GM12874 (cell line): Measurements from ENCODE around the gene TLR4.

Experiments used
- TF ChIP-seq, protein P1 (sequence below): IDR thresholded peaks from 2 replicates; pipeline ENCODE4 v1.5.1; 2011; ENCODE audit warnings: low read depth, mild to moderate bottlenecking, control low read depth, low read length, moderate library complexity; ENCODE audit not compliant: insufficient read depth

Gene TLR4

GRCh38 chr9:117733465-117733864 lies 29.3 kb downstream of the TLR4 start:
- TF ChIP-seq, protein P1, sequence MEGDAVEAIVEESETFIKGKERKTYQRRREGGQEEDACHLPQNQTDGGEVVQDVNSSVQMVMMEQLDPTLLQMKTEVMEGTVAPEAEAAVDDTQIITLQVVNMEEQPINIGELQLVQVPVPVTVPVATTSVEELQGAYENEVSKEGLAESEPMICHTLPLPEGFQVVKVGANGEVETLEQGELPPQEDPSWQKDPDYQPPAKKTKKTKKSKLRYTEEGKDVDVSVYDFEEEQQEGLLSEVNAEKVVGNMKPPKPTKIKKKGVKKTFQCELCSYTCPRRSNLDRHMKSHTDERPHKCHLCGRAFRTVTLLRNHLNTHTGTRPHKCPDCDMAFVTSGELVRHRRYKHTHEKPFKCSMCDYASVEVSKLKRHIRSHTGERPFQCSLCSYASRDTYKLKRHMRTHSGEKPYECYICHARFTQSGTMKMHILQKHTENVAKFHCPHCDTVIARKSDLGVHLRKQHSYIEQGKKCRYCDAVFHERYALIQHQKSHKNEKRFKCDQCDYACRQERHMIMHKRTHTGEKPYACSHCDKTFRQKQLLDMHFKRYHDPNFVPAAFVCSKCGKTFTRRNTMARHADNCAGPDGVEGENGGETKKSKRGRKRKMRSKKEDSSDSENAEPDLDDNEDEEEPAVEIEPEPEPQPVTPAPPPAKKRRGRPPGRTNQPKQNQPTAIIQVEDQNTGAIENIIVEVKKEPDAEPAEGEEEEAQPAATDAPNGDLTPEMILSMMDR = no peak

GRCh38 chr9:117734082-117734481 lies 29.9 kb downstream of the TLR4 start:
- TF ChIP-seq, protein P1 = no peak

GRCh38 chr9:117734523-117735314 lies 30.5 kb downstream of the TLR4 start:
- TF ChIP-seq, protein P1 = no peak

- TF ChIP-seq, protein P1 = no peak
Measured at GRCh38 chr9:117737721-117738226, 33.6 kb downstream of the TLR4 start.

GRCh38 chr9:117739206-117739605 lies 35.0 kb downstream of the TLR4 start:
- TF ChIP-seq, protein P1 = no peak

DNA sequence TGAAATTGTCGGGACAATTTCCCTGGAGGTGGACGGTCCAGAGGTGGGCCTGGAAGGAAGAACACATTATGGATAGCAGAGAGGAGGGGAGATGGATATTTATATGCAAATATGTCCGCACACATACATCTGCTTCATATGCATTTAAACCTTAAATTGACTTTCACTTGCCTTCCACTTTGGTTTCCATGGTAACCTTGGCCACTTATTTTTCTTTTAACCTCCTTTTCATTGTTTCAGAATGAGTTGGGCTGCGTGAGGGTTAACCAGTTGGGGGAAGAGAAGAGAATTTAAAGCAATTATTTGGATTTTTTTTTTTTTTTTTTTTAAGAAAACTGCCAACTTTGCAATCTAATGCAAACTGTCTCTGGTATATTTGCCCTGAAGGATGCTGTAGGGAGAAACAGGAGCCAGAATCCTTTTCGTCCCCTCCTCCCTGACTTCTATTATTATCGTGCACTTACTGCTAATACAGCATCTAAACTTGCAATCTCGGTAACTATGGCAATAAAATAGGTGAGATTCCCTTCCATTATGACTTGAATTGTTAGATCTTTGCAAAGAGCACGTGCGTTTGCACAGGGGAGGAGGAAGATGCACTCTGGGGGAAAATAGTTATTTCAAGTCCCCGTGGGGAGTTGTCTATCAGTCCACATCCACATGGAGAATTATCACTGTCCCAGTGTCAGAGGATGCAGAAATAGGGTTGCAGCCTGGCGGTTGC lies 35.6 kb downstream of the TLR4 start:
- TF ChIP-seq, protein P1 = no peak

DNA sequence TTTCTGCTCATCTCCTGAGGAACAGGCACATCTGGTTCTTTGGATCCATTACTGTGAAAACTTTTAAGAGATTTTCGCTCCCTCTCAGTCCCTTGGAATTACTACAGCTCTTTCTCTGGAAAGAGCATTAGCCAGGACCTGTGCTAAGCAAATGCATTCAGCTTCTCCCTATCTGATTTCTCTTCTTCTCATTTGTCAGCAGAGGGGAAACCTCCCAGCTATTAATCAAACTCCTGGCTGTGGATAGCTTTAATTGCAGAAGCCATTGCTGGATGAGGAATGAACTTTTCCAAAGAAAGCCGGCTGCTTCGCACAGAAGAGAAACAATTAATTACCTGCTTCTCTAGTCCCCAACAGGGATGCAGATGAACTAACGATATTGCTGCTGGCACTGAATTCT lies 37.9 kb downstream of the TLR4 start:
- TF ChIP-seq, protein P1 = no peak
